Keratinocyte (primary cell): ENCODE measurements around the gene MYBPHL. TPM values are rescaled to one million over a fixed set of nuclear protein-coding genes. Genes with fewer than 3 reads are reported as not detected.

Experiments
- DNase-seq: peaks from one replicate; pipeline ENCODE4 v3.0.0-alpha.2; 2011; ENCODE audit warnings: low read depth, missing footprints, low spot score
- FAIRE-seq: peaks from 2 replicates; lab custom pipeline; 2011; peaks lifted over from hg19 to GRCh38; lab: Jason Lieb, UNC
- H2AFZ ChIP-seq: 2 replicates; pipeline ENCODE4 v1.6.0; 2012; ENCODE audit warnings: low read length, control low read depth, inconsistent platforms; ENCODE audit not compliant: control insufficient read depth
- H3K27ac ChIP-seq: 2 replicates; pipeline ENCODE4 v1.5.1; 2011; ENCODE audit warnings: low read length; ENCODE audit not compliant: control insufficient read depth, insufficient read depth
- H3K27me3 ChIP-seq: 3 replicates; pipeline ENCODE4 v1.6.0; 2011; ENCODE audit warnings: low read length; ENCODE audit not compliant: control insufficient read depth, insufficient read depth; ENCODE audit errors: extremely low read depth
- H3K36me3 ChIP-seq, 2 experiments: 2 replicates in 1 of 2; 3 replicates in 1 of 2; pipeline ENCODE4 v1.5.1; 2011; ENCODE audit warnings: low read length in 2 of 2, mild to moderate bottlenecking in 1 of 2; ENCODE audit not compliant: control insufficient read depth in 2 of 2, insufficient read depth in 2 of 2; ENCODE audit errors: extremely low read depth in 1 of 2
- H3K4me1 ChIP-seq: 3 replicates; pipeline ENCODE4 v1.5.1; 2011; ENCODE audit warnings: low read length; ENCODE audit not compliant: control insufficient read depth, insufficient read depth; ENCODE audit errors: extremely low read depth
- H3K4me2 ChIP-seq: 3 replicates; pipeline ENCODE4 v1.6.0; 2011; ENCODE audit warnings: low read depth, low read length; ENCODE audit not compliant: control insufficient read depth, insufficient read depth; ENCODE audit errors: extremely low read depth
- H3K4me3 ChIP-seq, 3 experiments: fragments of 200-600 bp in 1 of 3; sonication (generic) in 1 of 3; 2 replicates in 2 of 3; 3 replicates in 1 of 3; pipeline ENCODE4 v1.5.1; 2011 to 2016; ENCODE audit warnings: low read length in 3 of 3, mild to moderate bottlenecking in 3 of 3, control low read depth in 2 of 3, inconsistent platforms in 1 of 3, low read depth in 1 of 3, mixed read lengths in 1 of 3, mixed run types in 1 of 3, moderate library complexity in 1 of 3; ENCODE audit not compliant: control insufficient read depth in 2 of 3, insufficient read depth in 2 of 3; ENCODE audit errors: extremely low read depth in 1 of 3
- H3K79me2 ChIP-seq: 2 replicates; pipeline ENCODE4 v1.6.0; 2012; ENCODE audit warnings: low read length; ENCODE audit not compliant: control insufficient read depth, insufficient read depth
- H3K9ac ChIP-seq: 3 replicates; pipeline ENCODE4 v1.6.0; 2011; ENCODE audit warnings: low read length; ENCODE audit not compliant: control insufficient read depth, insufficient read depth; ENCODE audit errors: extremely low read depth
- H3K9me1 ChIP-seq: 3 replicates; pipeline ENCODE4 v1.6.0; 2011; ENCODE audit warnings: low read length; ENCODE audit not compliant: control insufficient read depth, insufficient read depth; ENCODE audit errors: extremely low read depth
- H3K9me3 ChIP-seq: 2 replicates; pipeline ENCODE4 v1.5.1; 2012; ENCODE audit warnings: low read depth, low read length; ENCODE audit not compliant: control insufficient read depth
- H4K20me1 ChIP-seq: 3 replicates; pipeline ENCODE4 v1.6.0; 2011; ENCODE audit warnings: low read length; ENCODE audit not compliant: control insufficient read depth, insufficient read depth; ENCODE audit errors: extremely low read depth
- EZH2 ChIP-seq: IDR thresholded peaks from one replicate; pipeline ENCODE4 v1.6.1; 2012; ENCODE audit warnings: inconsistent platforms, mild to moderate bottlenecking, low read length, moderate library complexity
- dilution Hi-C: fragments of 300-500 bp; cut with MboI; formaldehyde crosslinking; loops from one replicate; pipeline ENCODE4 v1.7.0; 2020; ENCODE audit warnings: low sequenced_read_pairs; ENCODE audit not compliant: extremely low pct_ligation_motif_present
- polyA plus RNA-seq, 5 experiments: library from polyadenylated mRNA; depleted of rRNA in 3 of 5; stranded (reverse) in 3 of 5; stranded (forward) in 1 of 5; unstranded in 1 of 5; fragments of >200 nt; gene quantifications; 1 replicate in 1 of 5; 2 replicates in 3 of 5; 3 replicates in 1 of 5; pipeline versions ENCODE4 v1.2.1 to v1.2.3, GENCODE V29; 2011 to 2012; ENCODE audit warnings: missing spikeins in 2 of 5, low read depth in 1 of 5, low replicate concordance in 1 of 5
- TF ChIP-seq, protein P1 (sequence below), 3 experiments: IDR thresholded peaks in 1 of 3; conservative IDR thresholded peaks in 1 of 3; optimal IDR thresholded peaks in 1 of 3; 2 replicates in 2 of 3; 3 replicates in 1 of 3; pipeline versions ENCODE3 to v1.5.1; 2011; ENCODE audit warnings: low read length in 3 of 3, mild to moderate bottlenecking in 3 of 3, moderate library complexity in 2 of 3, control low read depth in 1 of 3, inconsistent platforms in 1 of 3; ENCODE audit not compliant: insufficient read depth in 2 of 3; ENCODE audit errors: extremely low read depth in 1 of 3

MYBPHL gene
- polyA plus RNA-seq, 1 donor (not counting 4 experiments of a cell fraction or from before 2014, with no cell fraction given): 1.1 TPM

DNA sequence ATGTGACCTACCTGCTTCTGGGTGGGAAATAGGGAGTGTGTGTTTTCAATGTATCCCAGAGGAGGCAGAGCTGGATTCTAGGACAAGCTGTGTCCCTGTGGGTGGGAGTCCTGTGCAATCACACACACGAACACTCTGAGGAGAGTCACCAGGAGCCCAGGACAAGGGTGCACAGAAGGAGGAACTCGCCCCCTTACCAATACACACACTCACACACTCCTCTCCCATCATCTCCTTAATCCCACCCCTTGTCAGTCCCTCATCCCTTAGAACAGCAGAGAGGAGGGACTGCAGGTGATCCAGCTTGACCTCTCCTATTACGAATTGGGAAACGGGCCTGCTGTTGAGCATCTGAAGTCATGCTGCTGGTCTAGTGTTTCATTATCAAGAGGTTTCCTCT is 8.5 kb upstream of the MYBPHL start:
- DNase-seq (no peak), FAIRE-seq (no peak)
- Histone ChIP-seq H2AFZ (no peak overlapping the region), H3K4me3 (no peak overlapping the region), H3K36me3 (no peaks in the 10 kb centered on the region), H3K27ac (no peak overlapping the region), H3K4me2 (no peak overlapping the region), H3K9me3 (no peaks in the 10 kb centered on the region), H4K20me1 (no peaks in the 10 kb centered on the region), H3K79me2 (no peaks in the 10 kb centered on the region), H3K9me1 (no peaks in the 10 kb centered on the region), H3K27me3 (no peaks in the 10 kb centered on the region), H3K4me1 (no peaks in the 10 kb centered on the region), H3K9ac (no peak overlapping the region)
- TF ChIP-seq EZH2: no peak
- TF ChIP-seq, protein P1, sequence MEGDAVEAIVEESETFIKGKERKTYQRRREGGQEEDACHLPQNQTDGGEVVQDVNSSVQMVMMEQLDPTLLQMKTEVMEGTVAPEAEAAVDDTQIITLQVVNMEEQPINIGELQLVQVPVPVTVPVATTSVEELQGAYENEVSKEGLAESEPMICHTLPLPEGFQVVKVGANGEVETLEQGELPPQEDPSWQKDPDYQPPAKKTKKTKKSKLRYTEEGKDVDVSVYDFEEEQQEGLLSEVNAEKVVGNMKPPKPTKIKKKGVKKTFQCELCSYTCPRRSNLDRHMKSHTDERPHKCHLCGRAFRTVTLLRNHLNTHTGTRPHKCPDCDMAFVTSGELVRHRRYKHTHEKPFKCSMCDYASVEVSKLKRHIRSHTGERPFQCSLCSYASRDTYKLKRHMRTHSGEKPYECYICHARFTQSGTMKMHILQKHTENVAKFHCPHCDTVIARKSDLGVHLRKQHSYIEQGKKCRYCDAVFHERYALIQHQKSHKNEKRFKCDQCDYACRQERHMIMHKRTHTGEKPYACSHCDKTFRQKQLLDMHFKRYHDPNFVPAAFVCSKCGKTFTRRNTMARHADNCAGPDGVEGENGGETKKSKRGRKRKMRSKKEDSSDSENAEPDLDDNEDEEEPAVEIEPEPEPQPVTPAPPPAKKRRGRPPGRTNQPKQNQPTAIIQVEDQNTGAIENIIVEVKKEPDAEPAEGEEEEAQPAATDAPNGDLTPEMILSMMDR (optimal IDR thresholded peaks at IDR 0.05 in 1 of 3, IDR thresholded peaks at IDR 0.05 in 1 of 3, conservative IDR thresholded peaks at IDR 0.05 in 1 of 3; ENCODE audit: extremely low read depth in 1 of 3, insufficient read depth in 2 of 3, low read length in 3 of 3): no peak
- dilution Hi-C loops: no loop called here

DNA sequence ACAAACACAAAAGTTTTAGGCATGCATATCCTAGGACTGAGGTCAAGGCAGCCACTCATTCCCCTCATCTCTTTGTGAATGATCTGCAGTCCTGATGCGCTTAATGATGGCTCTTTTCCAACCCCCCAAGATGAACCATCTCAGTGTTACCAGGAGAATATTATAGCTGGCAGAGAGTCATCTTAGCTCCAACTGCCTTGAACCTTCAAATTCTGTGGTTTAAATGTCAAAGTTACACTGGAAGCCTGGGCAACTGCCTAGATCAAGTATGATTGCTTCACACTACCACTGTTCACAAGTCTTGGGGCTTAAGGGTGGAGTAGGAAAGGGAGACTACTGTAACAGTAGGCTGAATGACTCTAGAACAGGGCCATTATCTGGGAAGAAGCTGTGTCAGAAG is 8.0 kb upstream of the MYBPHL start:
- Histone ChIP-seq H3K36me3 (no peaks in the 10 kb centered on the region), H3K9me3 (no peaks in the 10 kb centered on the region), H3K27me3 (peaks cover 2% of the 10 kb centered on the region), H3K9me1 (no peaks in the 10 kb centered on the region), H3K4me3 (no peak overlapping the region), H4K20me1 (no peaks in the 10 kb centered on the region), H3K4me2 (no peak overlapping the region), H3K4me1 (no peaks in the 10 kb centered on the region), H3K79me2 (no peaks in the 10 kb centered on the region), H2AFZ (no peak overlapping the region), H3K9ac (no peak overlapping the region), H3K27ac (no peak overlapping the region)
- dilution Hi-C loops: no loop called here
- DNase-seq (no peak), FAIRE-seq (no peak)
- TF ChIP-seq, protein P1 (optimal IDR thresholded peaks at IDR 0.05 in 1 of 3, IDR thresholded peaks at IDR 0.05 in 1 of 3, conservative IDR thresholded peaks at IDR 0.05 in 1 of 3; ENCODE audit: extremely low read depth in 1 of 3, insufficient read depth in 2 of 3, low read length in 3 of 3): no peak
- no peak for TF ChIP-seq EZH2
